AG09309 (cell line): ENCODE results near the gene MCUR1.

ENCODE experiments used
- DNase-seq: peaks from one replicate; pipeline ENCODE4 v3.0.0-alpha.2; 2010; ENCODE audit warnings: low read depth
- H3K4me3 ChIP-seq: 2 replicates; pipeline ENCODE4 v1.5.1; 2011; ENCODE audit warnings: mild to moderate bottlenecking, low read depth, low read length, moderate library complexity; ENCODE audit not compliant: control insufficient read depth
- TF ChIP-seq, protein P1 (sequence below): IDR thresholded peaks from 2 replicates; pipeline ENCODE4 v1.5.1; 2011; ENCODE audit warnings: mild to moderate bottlenecking, low read depth, low read length, inconsistent platforms; ENCODE audit not compliant: insufficient read depth, control insufficient read depth; ENCODE audit errors: missing control alignments

MCUR1 gene

DNA sequence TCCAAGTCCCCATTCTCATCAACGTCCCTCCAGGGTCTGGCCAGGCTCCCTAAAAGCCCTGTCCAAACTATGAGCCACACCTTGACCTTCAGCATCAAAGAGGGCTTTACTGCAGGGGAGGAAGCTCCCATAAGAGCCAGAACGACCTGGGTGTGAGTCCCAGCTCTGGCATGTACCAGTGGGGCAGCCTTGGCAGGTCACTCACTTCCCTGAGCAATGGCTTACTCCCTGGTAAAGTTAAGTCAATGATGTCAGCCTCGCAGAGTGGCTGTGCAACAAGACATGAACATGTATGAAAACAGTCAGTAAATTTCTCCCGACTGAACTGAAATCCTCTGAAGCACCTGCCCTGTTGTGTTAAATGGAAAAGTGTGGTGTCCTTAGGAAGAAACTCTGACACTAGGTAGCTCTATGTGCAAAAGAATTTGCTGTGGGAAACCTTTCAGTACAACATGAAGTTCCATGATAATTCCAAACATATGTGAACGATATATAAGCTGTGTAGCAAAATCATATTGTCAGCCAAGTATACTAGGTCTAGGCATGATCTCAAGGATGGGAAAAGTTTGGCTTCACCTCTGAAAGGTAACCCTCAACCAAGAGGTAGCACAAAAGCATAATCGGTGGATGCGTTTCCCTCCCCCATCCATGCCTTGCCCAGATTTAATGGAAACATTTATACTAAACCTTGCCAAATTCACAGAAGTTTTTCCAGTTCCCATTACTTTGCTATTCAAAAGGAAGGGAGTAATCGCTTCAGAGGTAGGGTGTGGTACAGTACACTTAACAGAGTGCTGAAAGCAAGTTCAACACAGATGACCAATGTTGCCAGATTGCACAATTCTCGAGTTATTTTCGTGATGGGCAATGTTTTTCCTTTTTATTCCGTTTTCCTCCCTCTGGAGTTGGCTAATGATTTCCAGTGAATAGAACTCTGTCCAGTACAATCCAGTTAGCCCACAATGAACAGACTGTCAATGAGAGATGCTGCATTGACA, 53.8 kb downstream of the MCUR1 start:
- TF ChIP-seq, protein P1, sequence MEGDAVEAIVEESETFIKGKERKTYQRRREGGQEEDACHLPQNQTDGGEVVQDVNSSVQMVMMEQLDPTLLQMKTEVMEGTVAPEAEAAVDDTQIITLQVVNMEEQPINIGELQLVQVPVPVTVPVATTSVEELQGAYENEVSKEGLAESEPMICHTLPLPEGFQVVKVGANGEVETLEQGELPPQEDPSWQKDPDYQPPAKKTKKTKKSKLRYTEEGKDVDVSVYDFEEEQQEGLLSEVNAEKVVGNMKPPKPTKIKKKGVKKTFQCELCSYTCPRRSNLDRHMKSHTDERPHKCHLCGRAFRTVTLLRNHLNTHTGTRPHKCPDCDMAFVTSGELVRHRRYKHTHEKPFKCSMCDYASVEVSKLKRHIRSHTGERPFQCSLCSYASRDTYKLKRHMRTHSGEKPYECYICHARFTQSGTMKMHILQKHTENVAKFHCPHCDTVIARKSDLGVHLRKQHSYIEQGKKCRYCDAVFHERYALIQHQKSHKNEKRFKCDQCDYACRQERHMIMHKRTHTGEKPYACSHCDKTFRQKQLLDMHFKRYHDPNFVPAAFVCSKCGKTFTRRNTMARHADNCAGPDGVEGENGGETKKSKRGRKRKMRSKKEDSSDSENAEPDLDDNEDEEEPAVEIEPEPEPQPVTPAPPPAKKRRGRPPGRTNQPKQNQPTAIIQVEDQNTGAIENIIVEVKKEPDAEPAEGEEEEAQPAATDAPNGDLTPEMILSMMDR = no peak
- DNase-seq = peak; percentile 80
- H3K4me3 ChIP-seq = no peak overlapping the region

DNA sequence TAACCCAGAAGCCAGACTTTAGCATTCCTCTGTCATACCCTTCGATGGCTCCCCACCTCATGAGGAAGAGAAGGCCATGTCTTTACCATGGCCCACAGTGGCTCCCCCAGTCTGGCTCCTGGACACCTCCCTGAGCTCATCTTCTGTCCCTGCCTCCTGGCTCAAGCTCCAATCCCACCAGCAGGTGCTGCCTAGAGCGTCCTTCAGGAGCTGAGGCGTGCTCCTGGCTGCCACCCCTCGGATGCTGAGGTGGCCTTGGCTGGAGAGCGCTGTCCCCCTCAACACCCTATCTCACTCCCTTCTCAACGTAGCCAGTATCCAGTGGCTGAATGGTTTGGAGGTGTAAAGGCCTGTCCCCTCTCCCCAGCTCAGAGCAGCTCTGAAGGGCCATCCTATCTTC, 55.3 kb downstream of the MCUR1 start:
- DNase-seq = no peak
- TF ChIP-seq, protein P1 = no peak
- no peak overlapping the region for H3K4me3 ChIP-seq

DNA sequence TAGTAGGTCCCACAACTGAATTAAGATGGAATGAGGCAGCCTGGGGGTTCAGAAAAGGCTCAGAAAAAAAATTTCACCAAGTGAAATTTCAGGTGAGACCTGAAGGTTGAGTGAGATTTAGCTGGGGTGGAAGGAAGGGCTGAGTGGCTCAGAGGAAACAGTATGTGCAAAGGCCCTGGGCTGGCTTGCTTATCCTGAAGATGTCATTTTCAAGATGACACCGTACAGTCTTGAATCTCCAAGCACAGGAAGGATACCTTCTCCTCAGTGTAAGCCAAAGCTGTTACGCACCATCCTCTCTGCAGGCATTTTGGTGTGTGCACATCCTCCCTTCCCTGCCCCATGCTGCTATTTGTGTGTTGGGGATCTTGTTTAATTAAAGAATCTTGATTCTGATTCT, 59.7 kb downstream of the MCUR1 start:
- DNase-seq = no peak
- TF ChIP-seq, protein P1 = no peak
- H3K4me3 ChIP-seq = no peak overlapping the region

DNA sequence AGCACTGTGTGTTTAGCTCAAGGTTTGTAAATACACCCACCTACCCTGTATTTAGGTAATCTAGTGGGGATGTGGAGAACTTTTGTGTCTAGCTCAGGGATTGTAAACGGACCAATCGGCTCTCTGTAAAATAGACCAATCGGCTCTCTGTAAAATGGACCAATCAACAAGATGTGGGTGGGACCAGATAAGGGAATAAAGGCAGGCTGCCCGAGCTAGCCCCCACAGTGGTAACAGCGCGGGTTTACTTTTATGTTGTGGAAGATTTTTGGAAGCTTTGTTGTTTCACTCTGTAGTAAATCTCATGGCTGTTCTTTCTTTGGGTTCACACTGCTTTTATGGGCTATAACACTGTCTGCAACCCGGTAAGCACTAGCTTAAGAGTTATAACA, 70.6 kb downstream of the MCUR1 start:
- DNase-seq = no peak
- TF ChIP-seq, protein P1 = no peak
- no peak overlapping the region for H3K4me3 ChIP-seq

DNA sequence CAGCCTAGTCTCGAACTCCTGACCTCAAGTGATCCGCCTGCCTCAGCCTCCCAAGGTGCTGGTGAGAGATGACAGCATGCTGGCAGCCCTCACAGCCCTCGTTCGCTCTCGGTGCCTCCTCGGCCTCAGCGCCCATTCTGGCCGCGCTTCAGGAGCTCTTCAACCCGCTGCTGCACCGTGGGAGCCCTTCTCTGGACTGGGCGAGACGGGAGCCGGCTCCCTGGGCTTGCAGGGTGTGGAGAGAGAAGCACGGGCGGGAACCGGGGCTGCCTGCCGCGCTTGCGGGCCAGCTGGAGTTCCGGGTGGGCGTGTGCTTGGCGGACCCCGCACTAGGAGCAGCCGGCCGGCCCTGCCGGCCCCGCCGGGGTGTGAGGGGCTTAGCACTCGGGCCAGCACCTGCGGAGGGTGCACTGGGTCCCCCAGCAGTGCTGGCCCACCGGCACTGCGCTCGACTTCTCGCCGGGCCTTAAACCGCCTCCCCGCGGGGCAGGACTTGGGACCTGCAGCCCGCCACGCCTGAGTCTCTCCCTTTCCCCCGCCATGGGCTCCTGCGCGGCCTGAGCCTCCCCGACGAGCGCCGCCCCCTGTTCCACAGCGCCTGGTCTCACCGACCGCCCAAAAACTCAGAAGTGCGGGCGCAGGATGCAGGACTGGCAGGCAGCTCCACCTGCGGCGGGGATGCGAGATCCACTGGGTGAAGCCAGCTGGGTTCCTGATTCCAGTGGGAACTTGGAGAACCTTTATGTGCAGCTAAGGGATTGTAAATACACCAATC, 71.2 kb downstream of the MCUR1 start:
- H3K4me3 ChIP-seq = no peak overlapping the region
- TF ChIP-seq, protein P1 = no peak

DNA sequence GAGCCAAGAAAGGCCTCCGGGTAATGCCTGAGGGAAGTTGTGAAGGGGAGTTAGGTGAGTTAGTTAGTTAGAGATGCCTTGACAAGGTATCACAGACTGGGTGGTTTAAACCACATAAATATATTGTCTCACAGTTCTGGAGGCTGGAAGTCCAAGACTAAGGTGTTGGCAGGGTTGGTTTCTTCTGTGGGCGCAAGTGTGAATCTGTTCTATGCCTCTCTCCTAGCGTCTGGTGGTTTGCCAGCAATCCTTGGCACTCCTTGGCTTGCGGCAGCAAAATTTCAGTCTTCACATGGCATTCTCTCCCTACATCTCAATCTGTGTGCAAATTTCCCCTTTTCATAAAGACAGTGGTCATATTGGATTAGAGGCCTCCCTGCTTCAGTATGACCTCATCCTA, 73.0 kb downstream of the MCUR1 start:
- TF ChIP-seq, protein P1 = no peak
- H3K4me3 ChIP-seq = no peak overlapping the region
- no peak for DNase-seq

More for the DNA sequence above, 71.2 kb downstream of the MCUR1 start:
- DNase-seq = no peak
